ENCODE results near the gene PTPRM.

Gene PTPRM

DNA sequence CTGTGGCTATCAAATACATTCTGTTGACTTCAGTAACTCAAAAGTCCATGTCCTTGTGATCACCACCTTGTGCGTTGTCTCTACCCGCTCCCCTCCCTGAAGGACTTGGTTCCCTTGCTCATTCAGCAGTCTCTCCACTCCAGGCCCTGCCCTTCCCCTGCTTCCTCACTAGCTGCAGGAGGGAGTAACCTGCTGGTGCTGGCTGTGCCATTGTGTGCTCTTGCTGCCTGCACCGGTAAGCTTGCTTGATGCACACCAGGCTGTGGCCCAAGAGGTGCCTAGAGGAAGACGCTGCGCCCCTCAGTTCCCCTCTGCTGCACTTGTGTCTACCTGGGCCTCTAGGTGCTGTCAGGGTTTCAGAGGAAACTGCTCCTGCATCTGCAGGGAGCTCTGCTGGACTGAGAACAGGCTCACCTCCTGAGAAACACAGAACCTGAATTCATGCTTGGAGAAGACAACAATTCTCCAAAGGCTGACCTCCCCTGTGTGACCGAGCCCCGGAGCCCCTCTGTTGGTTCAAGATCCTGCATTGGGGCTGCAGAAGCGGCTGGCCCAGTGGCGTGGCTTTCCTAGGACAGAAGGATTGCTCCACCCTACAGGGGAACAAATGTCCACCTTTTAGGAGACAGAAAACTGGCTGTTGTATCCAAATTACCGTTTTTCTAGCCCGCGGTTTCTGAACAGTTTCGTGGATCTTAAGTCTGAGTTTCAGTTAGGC lies 33.6 kb downstream of the PTPRM start:
- no peak for DNase-seq

DNA sequence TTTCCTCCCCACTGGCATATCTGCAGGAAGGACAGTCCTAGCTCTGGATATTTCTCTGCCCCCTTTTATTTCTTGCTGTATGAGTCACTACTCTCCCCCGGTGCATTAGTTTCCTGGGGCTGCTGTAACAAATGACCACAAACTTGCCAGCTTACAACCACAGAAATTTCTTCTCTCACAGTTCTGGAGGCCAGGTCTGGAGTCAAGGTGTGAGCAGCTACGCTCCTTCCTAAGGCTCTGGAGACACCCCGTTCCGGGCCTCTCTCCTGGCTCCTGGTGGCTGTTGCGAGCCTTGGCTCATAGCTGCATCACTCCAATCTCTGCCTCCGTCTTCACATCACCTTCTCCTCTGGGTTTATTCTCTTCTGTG lies 34.1 kb downstream of the PTPRM start:
- DNase-seq: no peak

DNA sequence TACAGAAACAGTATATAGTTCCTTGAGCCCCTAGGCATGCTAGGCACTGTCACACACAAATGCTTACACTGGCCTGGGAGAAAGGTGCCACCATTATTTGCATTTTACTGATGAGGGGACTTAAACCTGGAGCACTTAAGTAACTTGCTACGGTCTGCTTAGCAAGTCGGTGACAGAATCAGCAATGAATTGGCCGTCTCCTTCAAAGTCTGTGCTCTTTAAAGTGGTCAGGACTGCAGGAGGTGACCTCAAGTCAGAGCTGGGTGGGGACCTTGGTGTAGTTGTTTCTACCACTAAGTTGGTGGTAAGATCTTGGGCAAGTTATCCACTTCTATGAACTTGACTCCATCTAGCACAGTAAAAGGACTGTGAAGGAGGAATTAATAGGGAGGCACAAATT lies 34.8 kb downstream of the PTPRM start:
- DNase-seq: no peak

DNA sequence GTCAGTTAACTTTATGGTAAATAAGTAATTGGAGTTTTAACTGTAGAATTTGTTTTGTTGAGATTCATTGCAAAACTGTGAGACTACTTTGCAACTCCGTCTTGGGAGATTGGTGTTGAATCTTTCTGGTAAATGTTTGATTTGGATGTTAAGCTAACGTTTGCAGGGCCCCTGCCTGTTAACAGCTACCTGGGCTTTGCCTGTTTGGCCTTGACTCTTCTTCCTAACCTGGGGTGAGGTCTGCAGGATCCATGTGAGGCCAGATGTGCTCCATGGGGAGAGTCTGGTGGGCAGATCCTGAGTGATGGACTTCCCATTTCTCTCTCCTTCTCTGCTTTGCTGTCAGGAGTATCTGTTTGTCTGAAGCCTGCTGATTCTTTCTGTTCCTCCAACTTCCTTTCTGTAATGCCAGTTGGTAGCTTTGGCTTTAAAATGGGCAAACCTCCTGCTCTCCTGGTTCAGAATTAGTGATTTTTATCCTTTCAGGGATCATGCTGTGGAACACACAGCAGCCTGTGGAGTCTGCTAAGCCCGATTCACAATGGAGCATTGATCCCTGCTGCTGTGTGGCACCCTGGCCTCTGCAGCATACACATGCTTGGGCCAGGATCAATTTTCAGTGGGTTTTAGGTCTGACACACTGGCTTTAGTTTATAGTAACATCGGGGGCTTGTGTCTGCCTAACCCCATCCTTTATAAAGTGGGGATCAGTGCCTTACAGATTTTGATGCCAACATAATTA lies 36.3 kb downstream of the PTPRM start:
- no peak for DNase-seq

DNA sequence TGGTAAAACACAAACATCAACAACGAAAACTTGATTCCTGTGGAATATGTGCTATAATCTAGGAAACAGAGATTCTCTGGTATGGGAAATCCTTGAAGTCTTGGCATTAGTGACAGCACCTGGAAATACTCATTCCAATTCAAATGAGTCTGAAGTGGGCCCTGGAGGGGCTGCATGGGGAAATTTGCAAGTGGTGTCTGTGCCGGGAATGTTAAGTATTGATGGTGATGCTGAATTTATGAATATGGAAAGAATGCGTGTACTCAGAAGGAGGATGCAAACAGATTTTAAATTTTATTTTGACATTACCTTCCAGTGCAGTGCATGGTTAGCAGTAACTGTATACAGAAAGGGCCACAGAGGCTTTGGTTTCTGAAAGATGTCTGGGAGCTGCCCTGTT lies 37.2 kb downstream of the PTPRM start:
- DNase-seq: no peak

DNA sequence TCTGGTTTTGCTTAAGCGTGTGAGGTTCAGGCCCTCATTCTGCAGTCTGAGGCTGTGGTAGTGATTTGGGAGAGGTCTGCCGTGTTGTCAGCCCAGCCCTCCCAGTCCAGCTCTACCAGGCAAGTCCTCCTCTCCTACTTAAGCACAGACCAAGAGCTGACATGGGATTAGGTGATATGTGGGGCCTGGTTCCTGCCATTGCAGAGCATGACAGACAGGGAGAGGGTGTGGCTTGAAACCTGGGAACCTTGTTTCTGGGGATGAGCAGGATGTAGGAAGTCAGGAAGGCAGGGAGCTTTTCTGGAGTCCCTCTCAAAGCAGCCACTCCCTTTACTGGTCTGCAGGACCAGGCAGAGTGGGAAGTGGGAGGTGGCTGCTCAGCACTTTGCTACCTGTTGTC lies 38.6 kb downstream of the PTPRM start:
- DNase-seq: no peak

DNA sequence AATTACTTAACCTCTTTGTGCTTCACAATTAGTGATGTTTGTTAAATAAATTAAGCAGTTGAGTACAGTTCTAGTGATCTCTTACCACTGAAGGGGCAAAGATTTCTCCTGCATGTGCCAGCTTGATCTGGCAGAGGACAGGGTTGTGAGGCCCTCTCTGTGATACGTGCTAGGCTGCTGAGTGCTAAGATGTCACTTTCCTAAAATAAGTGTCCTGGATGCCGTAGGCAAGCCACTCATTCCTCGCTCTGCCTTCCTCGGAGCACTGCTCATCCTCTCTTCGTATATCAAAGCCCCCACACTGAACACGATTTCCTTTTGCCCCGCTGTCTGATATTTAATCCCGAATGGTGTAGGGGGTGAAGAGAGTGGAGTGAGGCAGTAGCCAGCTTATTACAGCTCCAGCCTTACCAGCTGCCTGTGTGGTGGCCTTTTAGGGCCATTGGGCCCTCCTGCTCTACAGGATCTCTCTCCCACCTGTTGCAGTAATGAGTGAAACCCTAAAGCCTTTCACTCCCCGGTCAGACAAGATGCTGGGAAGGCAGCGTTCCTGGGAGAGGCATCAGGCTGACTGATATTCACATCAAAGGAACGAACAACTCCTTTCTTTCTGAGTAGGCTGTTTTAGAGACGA lies 40.5 kb downstream of the PTPRM start:
- no peak for DNase-seq

DNA sequence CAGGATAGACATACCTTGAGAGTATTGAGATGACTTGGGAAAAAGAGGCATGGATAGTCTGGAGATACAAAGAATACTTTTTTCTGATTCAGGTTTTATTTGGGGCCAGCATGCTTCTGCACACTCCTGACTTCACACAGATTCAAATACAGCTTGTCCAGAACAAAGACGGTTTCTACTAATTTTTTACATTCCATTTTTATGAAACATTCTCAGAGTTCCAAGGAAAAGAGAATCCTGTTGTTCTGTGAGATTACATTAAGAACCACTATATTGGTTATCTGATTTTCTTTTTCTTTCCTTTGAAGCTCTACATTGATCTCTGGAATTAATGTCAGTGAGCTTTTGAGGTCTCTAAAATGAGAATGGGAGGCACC lies 41.0 kb downstream of the PTPRM start:
- no peak for DNase-seq

DNA sequence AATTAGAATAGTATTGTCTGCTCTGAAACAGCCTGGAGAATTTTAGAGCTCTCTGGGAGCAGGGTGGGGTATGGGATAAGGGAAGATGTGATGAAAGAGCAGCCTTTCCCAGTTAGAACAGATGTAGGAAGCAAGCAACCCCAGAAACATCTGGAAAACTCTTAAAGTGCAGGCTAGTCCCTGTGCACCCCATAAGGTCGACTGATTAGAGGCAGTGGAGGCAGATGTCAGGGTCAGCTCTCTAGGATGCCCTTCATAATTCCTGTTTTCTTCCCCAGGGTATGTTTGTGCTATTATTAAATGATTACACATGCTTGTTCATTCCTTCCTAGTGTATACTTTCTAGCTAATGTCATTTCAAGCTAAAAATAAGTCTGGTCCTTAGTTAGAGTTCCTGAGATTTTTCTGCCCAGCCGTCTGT lies 41.7 kb downstream of the PTPRM start:
- no peak for DNase-seq

DNA sequence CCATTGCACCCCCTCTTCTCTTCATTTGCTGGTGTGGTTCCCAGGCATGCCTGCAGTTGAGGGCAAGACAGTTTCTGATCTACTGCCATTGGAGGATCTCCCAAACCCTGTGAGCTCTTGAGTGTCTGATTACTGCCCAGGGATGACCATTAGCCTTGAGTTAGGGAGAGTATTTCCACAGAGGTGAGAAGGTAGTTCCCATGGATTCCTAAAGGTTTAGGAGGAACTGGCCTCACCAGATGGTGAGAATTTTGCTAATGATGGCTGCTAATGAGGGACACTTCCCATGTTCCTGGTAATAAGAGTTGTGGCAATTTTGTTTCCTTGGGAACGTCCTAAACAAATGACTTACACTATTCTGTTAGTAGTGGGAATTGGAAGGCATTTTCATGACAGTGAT lies 42.5 kb downstream of the PTPRM start:
- DNase-seq: no peak

DNA sequence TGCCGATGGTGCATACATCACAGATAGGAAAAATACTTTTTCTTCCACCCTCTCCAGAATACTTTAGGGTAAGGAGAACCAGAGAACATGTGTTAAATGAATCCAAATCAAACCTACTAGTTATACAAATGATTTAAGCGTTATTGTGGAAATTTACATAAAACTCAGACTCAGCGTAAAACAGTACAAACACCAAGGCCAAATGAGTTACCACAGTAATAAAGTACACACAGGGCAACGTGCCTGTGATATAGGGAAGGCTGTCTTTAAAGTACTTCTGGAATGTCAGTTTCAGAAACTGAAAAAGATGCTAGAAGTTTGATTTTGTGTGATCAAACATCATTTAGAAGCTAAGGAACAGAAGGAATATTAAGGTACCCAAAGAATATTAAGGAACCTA lies 46.9 kb downstream of the PTPRM start:
- no peak for DNase-seq

DNA sequence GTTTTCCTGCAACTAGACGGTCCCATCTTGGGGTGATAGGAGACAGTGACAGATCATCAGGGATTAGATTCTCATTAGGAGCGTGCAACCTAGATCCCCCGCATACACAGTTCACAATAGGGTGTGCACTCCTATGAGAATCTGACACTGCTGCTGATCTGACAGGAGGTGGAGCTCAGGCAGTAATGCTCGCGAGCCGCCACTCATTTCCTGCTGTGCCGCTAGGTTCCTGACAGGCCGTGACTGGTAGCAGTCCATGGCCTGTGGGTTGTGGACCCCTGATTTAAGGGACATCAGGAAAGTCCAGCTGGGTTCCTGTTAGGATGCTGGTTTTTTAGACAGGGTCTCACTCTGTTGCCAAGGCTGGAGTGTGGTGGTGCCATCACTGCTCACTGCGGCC lies 48.7 kb downstream of the PTPRM start:
- DNase-seq: no peak

DNA sequence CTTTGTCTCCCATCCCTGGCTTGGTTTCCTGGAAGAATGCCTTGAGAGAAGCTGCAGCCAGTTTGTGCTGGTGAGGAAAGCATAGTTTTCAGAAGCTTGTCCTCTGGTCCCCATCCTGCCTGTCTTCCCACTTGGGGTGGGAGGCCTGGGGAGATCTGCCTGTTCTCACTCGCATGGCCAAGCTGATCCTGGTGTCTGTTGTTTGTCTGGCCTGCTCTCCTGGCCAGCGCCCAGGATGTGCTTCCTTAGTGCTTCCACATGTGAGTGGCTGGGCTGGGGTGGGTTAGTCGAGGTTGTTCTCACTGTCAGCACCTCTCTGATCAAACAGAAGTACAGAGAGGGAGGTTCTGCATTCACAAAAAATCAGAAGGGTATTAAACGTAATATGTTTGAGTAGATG lies 49.5 kb downstream of the PTPRM start:
- no peak for DNase-seq

DNA sequence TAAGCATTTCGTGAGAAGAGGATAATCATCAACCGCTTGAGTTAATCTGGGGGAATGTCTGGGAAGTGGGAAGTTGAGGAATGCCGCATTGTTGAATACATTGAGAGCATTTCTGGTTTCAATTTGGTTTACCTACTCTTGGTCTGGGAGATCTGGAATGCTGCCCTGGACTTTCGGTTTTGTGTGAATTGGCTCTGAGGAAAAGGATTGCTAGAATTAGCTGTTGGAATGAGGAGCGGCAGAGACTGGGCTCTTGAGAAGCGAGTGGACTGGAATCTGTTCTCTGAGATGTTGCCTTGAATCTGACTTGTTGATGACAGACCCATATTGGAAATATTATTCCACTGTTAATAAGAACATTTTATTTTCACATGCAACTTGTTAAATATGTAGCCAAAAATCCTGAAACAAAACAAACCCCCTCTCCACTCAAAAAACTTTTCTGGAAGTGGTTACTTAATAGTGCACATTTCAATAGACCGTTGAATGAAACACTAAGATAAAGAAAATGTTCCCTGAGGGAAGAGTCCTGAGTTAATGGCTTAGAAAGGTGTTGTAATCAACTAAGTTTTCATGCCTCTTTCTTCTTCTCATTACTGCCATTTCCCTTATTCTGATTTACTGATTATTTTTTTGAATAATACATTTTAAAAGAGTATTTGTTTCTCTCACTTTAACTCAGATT lies 50.8 kb downstream of the PTPRM start:
- no peak for DNase-seq

DNA sequence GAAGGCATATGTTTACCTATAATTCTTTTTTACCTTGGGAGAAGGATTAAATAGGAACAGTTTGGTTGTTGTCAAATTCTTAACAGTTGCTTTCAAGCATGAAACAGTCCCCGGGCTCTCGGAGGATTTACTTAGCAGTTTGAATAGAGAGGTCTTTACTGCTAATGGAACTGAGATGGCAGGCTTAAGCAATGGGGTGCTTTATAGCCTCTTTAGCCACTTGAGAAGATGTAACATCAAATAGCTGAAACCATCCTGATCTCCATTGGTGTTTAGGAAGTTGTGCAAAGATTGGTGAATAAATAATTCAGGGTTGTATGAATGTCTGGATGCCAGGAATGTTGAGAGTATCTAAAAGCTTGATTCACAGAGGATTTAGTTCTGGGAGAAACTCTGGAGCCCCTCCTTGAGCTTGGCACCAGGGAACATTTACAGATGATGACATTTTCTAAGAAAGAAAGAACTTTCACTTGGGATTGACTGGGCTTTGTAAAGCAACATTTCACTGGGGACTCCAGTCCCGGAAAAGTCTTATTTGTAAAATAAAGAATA lies 51.9 kb downstream of the PTPRM start:
- DNase-seq: no peak

DNA sequence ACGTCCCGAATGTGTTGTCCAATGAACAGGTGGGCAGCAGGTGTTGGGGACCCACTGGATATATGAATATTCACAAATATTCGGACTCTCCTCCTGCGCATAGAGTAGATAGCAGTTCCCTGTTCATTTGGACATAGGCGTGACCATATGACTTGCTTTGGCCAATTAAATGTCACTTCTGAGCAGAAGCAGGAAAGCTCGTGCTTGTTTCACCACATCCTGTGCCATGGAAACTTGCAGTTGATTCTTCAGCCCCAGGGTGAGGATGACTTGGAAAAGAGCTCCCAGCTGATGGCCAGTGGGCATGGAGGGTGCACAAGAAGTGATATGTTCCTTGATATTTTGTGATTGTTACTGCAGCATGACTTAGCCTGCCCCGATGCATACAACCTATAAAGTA lies 52.6 kb downstream of the PTPRM start:
- DNase-seq: no peak

DNA sequence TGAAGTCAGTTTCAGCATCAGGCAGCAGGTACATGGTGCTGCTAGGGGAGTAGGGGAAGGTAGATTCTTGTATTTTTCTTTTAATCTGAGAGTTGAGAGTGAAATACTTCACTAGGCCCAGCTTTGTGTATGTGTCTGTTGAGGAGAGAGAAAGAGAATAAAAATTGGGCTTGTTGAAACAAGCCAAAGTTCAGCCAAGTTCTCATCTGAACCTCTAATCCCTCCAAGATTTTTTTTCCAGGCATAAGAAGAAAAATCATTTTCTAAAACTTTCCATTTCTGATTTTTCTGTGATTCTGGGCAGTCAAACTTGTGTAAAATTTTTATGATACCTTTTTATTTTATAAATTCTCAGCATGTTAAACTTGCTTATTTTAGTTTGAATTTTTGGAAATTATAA lies 55.6 kb downstream of the PTPRM start:
- no peak for DNase-seq

DNA sequence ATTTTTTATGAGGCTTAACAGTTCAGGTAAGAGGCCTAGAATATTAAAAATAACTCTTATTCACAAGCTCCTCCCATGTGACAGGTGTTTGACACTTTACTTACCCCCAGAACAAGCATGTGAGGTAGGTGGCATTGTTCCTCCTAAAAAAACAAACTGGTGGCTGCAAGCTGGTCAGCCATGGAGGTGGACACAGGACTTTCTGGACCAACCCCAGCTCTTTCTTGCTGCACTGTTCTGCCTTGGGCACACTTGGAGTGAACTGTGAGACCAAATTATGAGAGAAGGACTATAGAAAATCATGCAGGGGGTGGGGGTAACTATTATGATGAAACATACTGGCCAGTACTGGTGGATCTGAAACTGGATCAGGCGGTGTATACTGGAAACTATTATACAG lies 56.6 kb downstream of the PTPRM start:
- no peak for DNase-seq

DNA sequence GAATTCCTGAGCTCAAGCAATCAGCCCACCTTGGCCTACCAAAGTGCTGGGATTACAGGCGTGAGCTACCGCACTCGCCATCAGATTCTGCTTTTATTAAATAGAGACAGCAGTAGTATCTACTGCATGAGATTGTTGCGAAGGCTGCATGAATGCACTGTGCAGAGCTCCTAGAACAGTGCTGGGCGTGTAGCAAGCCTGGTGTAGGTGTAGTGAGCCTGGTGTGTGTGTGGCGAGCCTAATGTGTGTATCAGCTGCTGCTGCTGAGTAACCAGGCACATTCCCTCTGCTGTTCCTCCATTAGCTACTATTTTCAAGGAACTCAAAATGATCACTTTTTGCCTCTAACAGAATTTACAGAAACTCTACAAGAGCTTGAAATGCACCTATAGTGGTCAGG lies 57.6 kb downstream of the PTPRM start:
- no peak for DNase-seq

DNA sequence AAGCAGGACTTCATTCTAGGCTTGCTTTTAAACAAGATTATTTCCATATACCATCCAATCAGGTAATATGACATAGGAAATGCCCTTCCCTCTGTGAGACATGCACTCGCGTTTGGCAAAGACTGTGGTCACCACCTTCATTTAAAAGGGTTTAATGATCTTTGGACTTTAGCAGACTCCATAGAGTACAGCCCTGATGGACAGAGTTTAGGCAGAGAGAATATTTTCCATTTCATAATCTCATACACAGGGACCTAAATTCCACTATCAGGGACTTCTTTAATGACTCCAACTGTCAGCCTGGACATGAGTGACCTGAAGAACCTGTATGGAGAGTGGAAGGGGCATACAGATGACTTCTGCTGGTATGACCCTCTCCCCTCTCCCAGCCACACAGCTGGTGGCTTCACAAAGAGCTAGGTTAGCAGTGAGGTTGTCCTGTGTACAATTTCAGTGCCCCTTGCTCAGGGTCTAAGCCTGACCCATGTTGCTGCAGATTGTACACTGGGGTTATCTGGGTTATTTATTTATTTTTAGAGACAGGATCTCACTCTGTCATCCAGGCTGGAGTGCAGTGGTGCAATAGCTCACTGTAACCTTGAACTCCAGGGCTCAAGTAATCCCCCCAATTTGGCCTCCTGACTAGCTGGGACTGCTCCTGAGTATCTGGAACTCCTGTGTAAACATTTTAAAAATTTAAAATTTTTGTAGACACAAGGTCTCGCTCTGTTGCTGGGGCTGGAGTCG lies 59.2 kb downstream of the PTPRM start:
- no peak for DNase-seq

DNA sequence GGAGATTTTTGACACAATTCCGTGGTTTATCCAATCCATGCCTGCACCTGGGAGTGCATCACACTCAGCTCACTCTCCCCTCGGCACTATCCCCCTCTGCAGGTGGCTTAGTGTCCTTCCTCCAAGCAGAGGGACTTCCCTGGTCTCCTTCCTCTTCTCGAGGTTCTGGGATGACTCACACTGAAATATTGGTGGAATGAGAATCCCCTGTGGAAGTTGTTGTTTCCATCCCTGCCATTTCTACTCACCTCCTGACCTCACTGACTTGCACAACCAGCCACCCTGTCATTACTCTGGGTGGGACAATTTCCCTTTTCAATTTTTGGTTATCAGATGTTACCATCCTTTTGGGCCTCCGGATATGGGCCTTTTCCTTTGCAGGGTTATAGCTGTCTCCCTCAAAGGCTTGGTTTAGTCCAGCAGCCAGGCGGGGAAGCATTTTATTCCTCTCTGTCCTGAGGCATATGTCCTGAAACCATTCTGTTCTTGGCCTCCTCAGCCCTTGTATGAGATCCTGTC lies 59.9 kb downstream of the PTPRM start:
- DNase-seq: no peak

DNA sequence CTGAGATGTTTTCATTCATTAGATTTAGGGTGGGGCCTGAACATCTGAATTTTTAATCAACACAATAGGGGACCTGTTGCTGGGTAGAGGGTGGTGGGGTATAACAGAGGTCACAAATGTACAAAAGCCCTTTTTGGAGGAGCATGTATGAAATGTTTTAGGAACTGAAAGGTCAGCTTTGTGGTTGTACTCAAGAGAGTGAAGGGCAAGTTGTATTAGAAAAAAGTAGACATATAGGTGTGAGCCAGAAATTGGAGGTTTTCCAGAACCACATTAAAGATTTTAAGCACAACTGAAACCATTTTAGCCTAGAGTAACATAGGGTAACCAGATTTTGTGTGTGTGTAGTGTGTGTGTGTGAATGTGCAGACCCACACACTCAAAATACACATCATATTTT lies 62.3 kb downstream of the PTPRM start:
- no peak for DNase-seq
